HCT116 (cell line): ENCODE measurements around the gene KATNIP. TPM values are rescaled to one million over a fixed set of nuclear protein-coding genes. Genes with fewer than 3 reads are reported as not detected.

Source experiments
- ATAC-seq: fragments of 200-7000 bp; cut with Tn5 transposase; 2 replicates; pipeline ENCODE4 v1.9.1; 2020; ENCODE audit warnings: mild to moderate bottlenecking, moderate library complexity
- BruUV-seq: library from RNA; stranded (reverse); fragments of 400-500 nt; replicated peaks from 2 replicates; lab custom pipeline; 2021; lab: Mats Ljungman, UMichigan
- CTCF ChIA-PET: fragments of 300-600 bp; sonication (Branson Sonifier 250); formaldehyde crosslinking; loops from one replicate; lab custom pipeline; 2021; ENCODE audit warnings: antibody characterized with exemption; lab: Charles Lee
- POLR2A ChIA-PET: fragments of 300-600, 350-600 bp; sonication (Branson Sonifier 250); formaldehyde crosslinking; loops from one replicate; lab custom pipeline; 2021; ENCODE audit warnings: antibody characterized with exemption; lab: Charles Lee
- RAD21 ChIA-PET, 2 experiments: fragments of 300-600 bp; sonication (Branson Sonifier 250); formaldehyde crosslinking; loops; one replicate each; lab custom pipeline; 2023; ENCODE audit warnings: low total read pairs in 2 of 2; ENCODE audit not compliant: uncharacterized antibody in 2 of 2, unreplicated experiment in 2 of 2, low non-redundant PET in 1 of 2; lab: Charles Lee
- DNase-seq: peaks from one replicate; pipeline ENCODE4 v3.0.0-alpha.2; 2010; ENCODE audit warnings: low read depth, low spot score
- H2AFZ ChIP-seq: fragments of 200-600 bp; shearing (Covaris generic), sonication (generic); 2 replicates; pipeline ENCODE4 v1.6.1; 2017; ENCODE audit warnings: low read depth, mixed run types, mixed read lengths, antibody characterized with exemption, low read length; ENCODE audit not compliant: poor library complexity, severe bottlenecking
- H3K27ac ChIP-seq: 2 replicates; pipeline ENCODE4 v1.5.1; 2012; ENCODE audit warnings: low read depth, low read length
- H3K27me3 ChIP-seq: fragments of 200-600 bp; sonication (generic); 2 replicates; pipeline ENCODE4 v1.6.1; 2016; ENCODE audit warnings: mixed run types, low read length, mixed read lengths; ENCODE audit not compliant: insufficient read depth
- H3K36me3 ChIP-seq, 2 experiments: fragments of 200-500 bp in 1 of 2; fragments of 200-600 bp in 1 of 2; sonication (Bioruptor generic) in 1 of 2; sonication (generic) in 1 of 2; 2 replicates each; pipeline versions ENCODE4 v1.5.1 to v1.6.1; 2014 to 2016; ENCODE audit warnings: low read length in 2 of 2, inconsistent platforms in 1 of 2, mixed read lengths in 1 of 2, mixed run types in 1 of 2; ENCODE audit not compliant: insufficient read depth in 2 of 2, control insufficient read depth in 1 of 2
- H3K4me1 ChIP-seq, 2 experiments: fragments of 200-600 bp in 1 of 2; sonication (generic) in 1 of 2; 2 replicates each; pipeline versions ENCODE4 v1.5.1 to v1.6.1; 2012 to 2017; ENCODE audit warnings: low read length in 2 of 2, inconsistent platforms in 1 of 2, mild to moderate bottlenecking in 1 of 2, mixed read lengths in 1 of 2, mixed run types in 1 of 2, moderate library complexity in 1 of 2; ENCODE audit not compliant: insufficient read depth in 2 of 2, control insufficient read depth in 1 of 2
- H3K4me2 ChIP-seq: fragments of 200-600 bp; sonication (generic); 2 replicates; pipeline ENCODE4 v1.6.1; 2017; ENCODE audit warnings: mixed run types, low read length, mixed read lengths
- H3K4me3 ChIP-seq, 2 experiments: fragments of 200-600 bp in 1 of 2; sonication (generic) in 1 of 2; replicated peaks in 1 of 2; 2 replicates each; pipeline ENCODE4 v1.5.1; 2011 to 2016; ENCODE audit warnings: low read length in 2 of 2, control low read depth in 1 of 2, low read depth in 1 of 2, mild to moderate bottlenecking in 1 of 2, mixed read lengths in 1 of 2, mixed run types in 1 of 2
- H3K79me2 ChIP-seq: fragments of 200-600 bp; sonication (generic); 2 replicates; pipeline ENCODE4 v1.6.1; 2017; ENCODE audit warnings: mild to moderate bottlenecking, mixed run types, low read length, moderate library complexity, mixed read lengths; ENCODE audit not compliant: insufficient read depth
- H3K9ac ChIP-seq: fragments of 200-600 bp; sonication (generic); 2 replicates; pipeline ENCODE4 v1.6.1; 2016; ENCODE audit warnings: low read length, mixed read lengths
- H3K9me2 ChIP-seq: fragments of 200-600 bp; sonication (generic), shearing (Covaris generic); 2 replicates; pipeline ENCODE4 v1.6.1; 2017; ENCODE audit warnings: mixed run types, mild to moderate bottlenecking, moderate library complexity; ENCODE audit not compliant: insufficient read depth
- H3K9me3 ChIP-seq, 2 experiments: fragments of 200-500 bp in 1 of 2; fragments of 200-600 bp in 1 of 2; sonication (Bioruptor generic) in 1 of 2; sonication (generic) in 1 of 2; 2 replicates each; pipeline ENCODE4 v1.6.1; 2014 to 2017; ENCODE audit warnings: low read length in 2 of 2, mixed read lengths in 2 of 2, inconsistent platforms in 1 of 2, low read depth in 1 of 2, mild to moderate bottlenecking in 1 of 2, mixed run types in 1 of 2, moderate library complexity in 1 of 2; ENCODE audit not compliant: control insufficient read depth in 1 of 2, insufficient read depth in 1 of 2
- H4K20me1 ChIP-seq: fragments of 200-600 bp; sonication (generic), shearing (Covaris generic); 2 replicates; pipeline ENCODE4 v1.6.1; 2017; ENCODE audit warnings: mixed run types, mild to moderate bottlenecking, moderate library complexity; ENCODE audit not compliant: insufficient read depth
- CBX3 ChIP-seq: IDR thresholded peaks from 2 replicates; pipeline ENCODE4 v1.6.1; 2012; ENCODE audit warnings: low read depth
- CTCF ChIP-seq, 3 experiments: fragments of 200-600 bp in 1 of 3; sonication (generic) in 1 of 3; IDR thresholded peaks in 2 of 3; conservative IDR thresholded peaks in 1 of 3; 2 replicates each; pipeline ENCODE4 v1.5.1; 2012 to 2017; ENCODE audit warnings: low read depth in 2 of 3, low read length in 2 of 3, antibody characterized with exemption in 1 of 3, borderline replicate concordance in 1 of 3, control low read depth in 1 of 3, mild to moderate bottlenecking in 1 of 3, mixed read lengths in 1 of 3, mixed run types in 1 of 3, moderate library complexity in 1 of 3; ENCODE audit not compliant: insufficient read depth in 1 of 3
- ELF1 ChIP-seq: IDR thresholded peaks from 2 replicates; pipeline ENCODE4 v1.6.1; 2012; ENCODE audit warnings: low read depth, borderline replicate concordance
- FOSL1 ChIP-seq: IDR thresholded peaks from 2 replicates; pipeline ENCODE4 v1.6.1; 2012; ENCODE audit warnings: low read depth
- JUND ChIP-seq: IDR thresholded peaks from 2 replicates; pipeline ENCODE4 v1.6.1; 2012
- POLR2A ChIP-seq: IDR thresholded peaks from 2 replicates; pipeline ENCODE4 v1.7.0; 2011; ENCODE audit warnings: borderline replicate concordance; ENCODE audit not compliant: insufficient read depth, insufficient read length; ENCODE audit errors: extremely low read depth
- POLR2AphosphoS5 ChIP-seq: IDR thresholded peaks from 2 replicates; pipeline ENCODE4 v1.6.1; 2011; ENCODE audit warnings: mild to moderate bottlenecking, low read depth, low read length, moderate library complexity
- RAD21 ChIP-seq: IDR thresholded peaks from 2 replicates; pipeline ENCODE4 v1.6.1; 2012; ENCODE audit warnings: low read depth, mild to moderate bottlenecking
- SP1 ChIP-seq: IDR thresholded peaks from 2 replicates; pipeline ENCODE4 v1.6.1; 2012; ENCODE audit warnings: low read depth
- TCF7L2 ChIP-seq: IDR thresholded peaks from 2 replicates; pipeline ENCODE4 v1.7.0; 2011; ENCODE audit warnings: borderline replicate concordance, inconsistent platforms; ENCODE audit not compliant: insufficient read depth, insufficient read length; ENCODE audit errors: extremely low read depth
- YY1 ChIP-seq: IDR thresholded peaks from 2 replicates; pipeline ENCODE4 v1.6.1; 2011; ENCODE audit warnings: low read length, low read depth, moderate library complexity, mild to moderate bottlenecking; ENCODE audit not compliant: insufficient replicate concordance; ENCODE audit errors: extremely low read depth
- ZFX ChIP-seq: fragments of 450-650 bp; IDR thresholded peaks from 2 replicates; pipeline ENCODE4 v1.6.1; 2017
- ZNF274 ChIP-seq: fragments of 200-500 bp; sonication (Bioruptor generic); IDR thresholded peaks from 2 replicates; pipeline ENCODE4 v1.6.1; 2014; ENCODE audit warnings: mild to moderate bottlenecking, low read depth, low read length, inconsistent platforms
- intact Hi-C: fragments of 100-400 bp; cut with micrococcal nuclease; formaldehyde crosslinking; loops from 2 replicates; pipeline ENCODE4 v1.10.0; 2022
- total RNA-seq: library from RNA; stranded (reverse); gene quantifications from one replicate; pipeline ENCODE4 v1.2.1, GENCODE V29; 2021; ENCODE audit not compliant: unreplicated experiment
- TF ChIP-seq, protein P1 (sequence below): IDR thresholded peaks from 2 replicates; pipeline ENCODE4 v1.6.1; 2012
- TF ChIP-seq, protein P2 (sequence below): IDR thresholded peaks from 2 replicates; pipeline ENCODE4 v1.6.1; 2012; ENCODE audit warnings: low read depth
- TF ChIP-seq, protein P3 (sequence below): IDR thresholded peaks from 2 replicates; pipeline ENCODE4 v1.6.1; 2012
- TF ChIP-seq, protein P4 (sequence below): IDR thresholded peaks from 2 replicates; pipeline ENCODE4 v1.6.1; 2011; ENCODE audit warnings: mild to moderate bottlenecking, low read length, moderate library complexity; ENCODE audit not compliant: insufficient replicate concordance; ENCODE audit errors: extremely low read depth

Gene KATNIP
- total RNA-seq, 1 experiment from 2014 or later, result 23.8 TPM

DNA sequence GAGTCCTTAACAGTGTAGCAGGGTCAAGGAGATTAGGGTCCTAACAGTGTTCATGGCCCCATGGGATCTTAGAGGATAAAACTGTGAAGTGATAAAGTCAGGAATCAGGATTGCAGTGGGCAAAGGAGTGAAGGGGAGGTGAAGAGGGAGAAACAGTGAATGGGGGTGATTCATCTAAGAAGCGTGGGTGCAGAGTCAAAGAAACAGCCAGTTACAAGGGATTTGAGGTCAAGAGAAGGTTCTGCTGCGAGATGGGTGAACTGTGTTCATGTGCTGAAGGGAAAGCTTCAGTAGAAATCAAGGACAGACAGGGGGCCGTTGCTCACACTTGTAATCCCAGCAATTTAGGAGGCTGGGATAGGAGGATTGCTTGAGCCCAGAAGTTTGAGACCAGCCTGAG lies 6.1 kb upstream of the KATNIP start (continued):
- TF ChIP-seq CTCF (IDR thresholded peaks at IDR 0.05 in 2 of 3, conservative IDR thresholded peaks at IDR 0.05 in 1 of 3; ENCODE audit: borderline replicate concordance in 1 of 3, insufficient read depth in 1 of 3, low read depth in 2 of 3, low read length in 2 of 3), result no peak
- no peak for TF ChIP-seq TCF7L2
- TF ChIP-seq ELF1, result no peak
- TF ChIP-seq, protein P1, sequence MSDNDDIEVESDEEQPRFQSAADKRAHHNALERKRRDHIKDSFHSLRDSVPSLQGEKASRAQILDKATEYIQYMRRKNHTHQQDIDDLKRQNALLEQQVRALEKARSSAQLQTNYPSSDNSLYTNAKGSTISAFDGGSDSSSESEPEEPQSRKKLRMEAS, result no peak
- no peak for TF ChIP-seq ZFX
- no peak for TF ChIP-seq POLR2A
- TF ChIP-seq POLR2AphosphoS5, result no peak
- TF ChIP-seq FOSL1, result no peak
- TF ChIP-seq, all 23 proteins: peak for 0

- peaks cover 30 to 47% of the 10 kb centered on the region in 2 experiments for H3K36me3 ChIP-seq
- ChIA-PET RAD21 (no interaction called here), POLR2A (no interaction called here), CTCF (no interaction called here)
- H3K9me2 ChIP-seq, result no peaks in the 10 kb centered on the region
- ATAC-seq, result no peak
- no peaks in the 10 kb centered on the region for H3K27me3 ChIP-seq
- H3K4me1 ChIP-seq, result peaks cover 6 to 23% of the 10 kb centered on the region in 2 experiments; a peak in 3 of 4 replicates
- no peaks in the 10 kb centered on the region for H3K9me3 ChIP-seq
- no peak overlapping the region for H3K27ac ChIP-seq
- intact Hi-C loops, result no loop called here
- H3K9ac ChIP-seq, result no peak overlapping the region
- H3K4me3 ChIP-seq, result no peak overlapping the region
- H3K79me2 ChIP-seq, result peaks cover 39% of the 10 kb centered on the region
- no peak overlapping the region for H3K4me2 ChIP-seq
- H2AFZ ChIP-seq, result no peak overlapping the region
- H4K20me1 ChIP-seq, result no peaks in the 10 kb centered on the region
- BruUV-seq, result no TSS peak
- no peak for DNase-seq
- TF ChIP-seq, protein P2, sequence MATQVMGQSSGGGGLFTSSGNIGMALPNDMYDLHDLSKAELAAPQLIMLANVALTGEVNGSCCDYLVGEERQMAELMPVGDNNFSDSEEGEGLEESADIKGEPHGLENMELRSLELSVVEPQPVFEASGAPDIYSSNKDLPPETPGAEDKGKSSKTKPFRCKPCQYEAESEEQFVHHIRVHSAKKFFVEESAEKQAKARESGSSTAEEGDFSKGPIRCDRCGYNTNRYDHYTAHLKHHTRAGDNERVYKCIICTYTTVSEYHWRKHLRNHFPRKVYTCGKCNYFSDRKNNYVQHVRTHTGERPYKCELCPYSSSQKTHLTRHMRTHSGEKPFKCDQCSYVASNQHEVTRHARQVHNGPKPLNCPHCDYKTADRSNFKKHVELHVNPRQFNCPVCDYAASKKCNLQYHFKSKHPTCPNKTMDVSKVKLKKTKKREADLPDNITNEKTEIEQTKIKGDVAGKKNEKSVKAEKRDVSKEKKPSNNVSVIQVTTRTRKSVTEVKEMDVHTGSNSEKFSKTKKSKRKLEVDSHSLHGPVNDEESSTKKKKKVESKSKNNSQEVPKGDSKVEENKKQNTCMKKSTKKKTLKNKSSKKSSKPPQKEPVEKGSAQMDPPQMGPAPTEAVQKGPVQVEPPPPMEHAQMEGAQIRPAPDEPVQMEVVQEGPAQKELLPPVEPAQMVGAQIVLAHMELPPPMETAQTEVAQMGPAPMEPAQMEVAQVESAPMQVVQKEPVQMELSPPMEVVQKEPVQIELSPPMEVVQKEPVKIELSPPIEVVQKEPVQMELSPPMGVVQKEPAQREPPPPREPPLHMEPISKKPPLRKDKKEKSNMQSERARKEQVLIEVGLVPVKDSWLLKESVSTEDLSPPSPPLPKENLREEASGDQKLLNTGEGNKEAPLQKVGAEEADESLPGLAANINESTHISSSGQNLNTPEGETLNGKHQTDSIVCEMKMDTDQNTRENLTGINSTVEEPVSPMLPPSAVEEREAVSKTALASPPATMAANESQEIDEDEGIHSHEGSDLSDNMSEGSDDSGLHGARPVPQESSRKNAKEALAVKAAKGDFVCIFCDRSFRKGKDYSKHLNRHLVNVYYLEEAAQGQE, result no peak
- TF ChIP-seq, protein P3, sequence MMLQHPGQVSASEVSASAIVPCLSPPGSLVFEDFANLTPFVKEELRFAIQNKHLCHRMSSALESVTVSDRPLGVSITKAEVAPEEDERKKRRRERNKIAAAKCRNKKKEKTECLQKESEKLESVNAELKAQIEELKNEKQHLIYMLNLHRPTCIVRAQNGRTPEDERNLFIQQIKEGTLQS, result no peak
- no peak for TF ChIP-seq ELF1
- no peak for TF ChIP-seq CBX3
- TF ChIP-seq JUND, result no peak
- no peak for TF ChIP-seq YY1
- no peak for TF ChIP-seq SP1
- no peak for TF ChIP-seq POLR2A
- TF ChIP-seq ZFX, result no peak
- no peak for TF ChIP-seq TCF7L2
- TF ChIP-seq, protein P4, sequence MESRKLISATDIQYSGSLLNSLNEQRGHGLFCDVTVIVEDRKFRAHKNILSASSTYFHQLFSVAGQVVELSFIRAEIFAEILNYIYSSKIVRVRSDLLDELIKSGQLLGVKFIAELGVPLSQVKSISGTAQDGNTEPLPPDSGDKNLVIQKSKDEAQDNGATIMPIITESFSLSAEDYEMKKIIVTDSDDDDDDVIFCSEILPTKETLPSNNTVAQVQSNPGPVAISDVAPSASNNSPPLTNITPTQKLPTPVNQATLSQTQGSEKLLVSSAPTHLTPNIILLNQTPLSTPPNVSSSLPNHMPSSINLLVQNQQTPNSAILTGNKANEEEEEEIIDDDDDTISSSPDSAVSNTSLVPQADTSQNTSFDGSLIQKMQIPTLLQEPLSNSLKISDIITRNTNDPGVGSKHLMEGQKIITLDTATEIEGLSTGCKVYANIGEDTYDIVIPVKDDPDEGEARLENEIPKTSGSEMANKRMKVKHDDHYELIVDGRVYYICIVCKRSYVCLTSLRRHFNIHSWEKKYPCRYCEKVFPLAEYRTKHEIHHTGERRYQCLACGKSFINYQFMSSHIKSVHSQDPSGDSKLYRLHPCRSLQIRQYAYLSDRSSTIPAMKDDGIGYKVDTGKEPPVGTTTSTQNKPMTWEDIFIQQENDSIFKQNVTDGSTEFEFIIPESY, result no peak
- TF ChIP-seq RAD21, result no peak
- no peak for TF ChIP-seq FOSL1
- TF ChIP-seq ZNF274, result no peak
- TF ChIP-seq, protein P1, result no peak
Measured at GRCh38 chr16:27544671-27545070, 5.3 kb upstream of the KATNIP start.
